Pancreas (tissue), 10 donors: ENCODE results near the gene ADAMTSL1. TPM values are rescaled to one million over a fixed set of nuclear protein-coding genes. Genes with fewer than 3 reads are reported as not detected.
A peak's percentile ranks its signal among the peaks of the same experiment; 100 is the strongest.

Source experiments
- ATAC-seq, 4 donors: fragments of 200-7000 bp; cut with Tn5 transposase; one replicate each; pipeline versions ENCODE4 v1.8.0 to v1.9.1; 2020; ENCODE audit warnings: mild to moderate bottlenecking in 4 of 4, moderate library complexity in 4 of 4
- DNase-seq, 6 donors: peaks; one replicate each; pipeline ENCODE4 v3.0.0-alpha.2; 2020
- FAIRE-seq: peaks from 2 replicates; lab custom pipeline; 2012; peaks lifted over from hg19 to GRCh38; lab: Jason Lieb, UNC
- H3K27ac ChIP-seq, 4 donors: fragments of 200-600 bp; sonication (generic); 1 replicate in 3 of 4; 2 replicates in 1 of 4; pipeline versions ENCODE4 v1.5.0 to v1.8.0; 2020
- H3K27me3 ChIP-seq, 4 donors: fragments of 200-600 bp; one replicate each; pipeline ENCODE4 v1.8.0; 2021
- H3K36me3 ChIP-seq, 3 donors: fragments of 200-600 bp; sonication (generic) in 1 of 3; one replicate each; pipeline versions ENCODE4 v1.5.0 to v1.8.0; 2020 to 2021
- H3K4me1 ChIP-seq, 3 donors: fragments of 200-600 bp; one replicate each; pipeline ENCODE4 v1.8.0; 2021
- H3K4me3 ChIP-seq, 4 donors: fragments of 200-600 bp; sonication (generic) in 2 of 4; one replicate each; pipeline versions ENCODE4 v1.5.0 to v1.8.0; 2020 to 2021
- H3K9me3 ChIP-seq, 4 donors: fragments of 200-600 bp; one replicate each; pipeline ENCODE4 v1.8.0; 2021
- WGBS, 2 donors: extraction: QIAGEN DNeasy Blood & Tissue Kit; methylation state at CpG; one replicate each; pipeline ENCODE4 v1.1.7; 2013; 5-methylcytosine and 5-hydroxymethylcytosine counted together
- intact Hi-C, 3 donors: fragments of 100-400 bp; cut with DNase I; formaldehyde crosslinking; loops; one replicate each; pipeline versions ENCODE4 v1.11.1 to v1.14.2; 2022
- polyA plus RNA-seq, 2 donors: library from polyadenylated mRNA; stranded (reverse); fragments of 200-250 nt; gene quantifications; one replicate each; pipeline ENCODE4 v1.2.3, GENCODE V29; 2013
- total RNA-seq, 6 donors: library from RNA; stranded (reverse); fragmentation: NEBNext Ultra II Directional in 4 of 6; extraction: Animal tissue kit (Norgen Biotek cat#: 25700) in 4 of 6; gene quantifications; one replicate each; pipeline versions ENCODE4 v1.2.1 to v1.2.4, GENCODE V29; 2021 to 2023
- TF ChIP-seq, protein P1 (sequence below), 4 donors: fragments of 200-600 bp; sonication (generic) in 3 of 4; IDR thresholded peaks; one replicate each; pipeline versions ENCODE4 v1.5.0 to v1.8.0; 2021; ENCODE audit warnings: antibody characterized with exemption in 4 of 4
- donor health status: healthy with polysubstance abuse.
- donor health status: DM: no; HTN: no; CAD: no; lungs with moderate emphysema.
- donor health status: DM: no; HTN: no; CAD: no.
- donor health status: control.
- donor health status: control.
- donor health status: Bipolar disorder and iron deficiency.
- donor health status: DM: yes; HTN: yes; CAD: no.
- donor health status: DM: no; HTN: no; CAD: no.
- donor health status: DM: no; HTN: no; CAD: no.
- donor health status: DM: yes; HTN: yes; CAD: no.

ADAMTSL1 gene
- total and polyA plus RNA-seq, 8 donors = 0.24 to 2.1 (median 0.67) TPM

DNA sequence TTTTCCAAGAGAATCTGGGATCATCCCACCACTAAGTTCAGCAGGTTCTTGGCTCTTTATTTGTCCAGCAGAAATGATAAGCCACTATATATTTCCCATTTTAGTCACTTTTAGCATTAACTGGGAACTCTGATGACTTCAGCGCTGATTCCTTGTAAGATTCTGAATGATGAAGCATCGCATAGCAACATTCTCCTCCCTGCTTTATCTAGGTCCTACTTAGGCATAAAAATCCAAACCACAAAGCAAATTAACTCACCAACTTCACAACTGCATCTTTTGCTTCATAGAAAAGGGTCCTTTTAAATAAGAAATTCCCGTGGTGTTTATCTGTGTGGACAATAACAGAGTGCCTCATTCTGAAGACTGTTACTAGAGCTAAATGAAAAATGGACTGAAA is 355.1 kb downstream of the ADAMTSL1 start:
- Histone ChIP-seq H3K27me3 (no peaks in the 10 kb centered on the region), H3K4me1 (no peaks in the 10 kb centered on the region), H3K4me3 (no peak overlapping the region), H3K9me3 (no peaks in the 10 kb centered on the region), H3K27ac (no peak overlapping the region), H3K36me3 (no peaks in the 10 kb centered on the region)
- 87 to 92% methylated on average over 3 of the region's 3 CpGs for WGBS, 2 donors
- no peak for ATAC-seq
- FAIRE-seq = no peak
- TF ChIP-seq, protein P1, sequence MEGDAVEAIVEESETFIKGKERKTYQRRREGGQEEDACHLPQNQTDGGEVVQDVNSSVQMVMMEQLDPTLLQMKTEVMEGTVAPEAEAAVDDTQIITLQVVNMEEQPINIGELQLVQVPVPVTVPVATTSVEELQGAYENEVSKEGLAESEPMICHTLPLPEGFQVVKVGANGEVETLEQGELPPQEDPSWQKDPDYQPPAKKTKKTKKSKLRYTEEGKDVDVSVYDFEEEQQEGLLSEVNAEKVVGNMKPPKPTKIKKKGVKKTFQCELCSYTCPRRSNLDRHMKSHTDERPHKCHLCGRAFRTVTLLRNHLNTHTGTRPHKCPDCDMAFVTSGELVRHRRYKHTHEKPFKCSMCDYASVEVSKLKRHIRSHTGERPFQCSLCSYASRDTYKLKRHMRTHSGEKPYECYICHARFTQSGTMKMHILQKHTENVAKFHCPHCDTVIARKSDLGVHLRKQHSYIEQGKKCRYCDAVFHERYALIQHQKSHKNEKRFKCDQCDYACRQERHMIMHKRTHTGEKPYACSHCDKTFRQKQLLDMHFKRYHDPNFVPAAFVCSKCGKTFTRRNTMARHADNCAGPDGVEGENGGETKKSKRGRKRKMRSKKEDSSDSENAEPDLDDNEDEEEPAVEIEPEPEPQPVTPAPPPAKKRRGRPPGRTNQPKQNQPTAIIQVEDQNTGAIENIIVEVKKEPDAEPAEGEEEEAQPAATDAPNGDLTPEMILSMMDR (IDR thresholded peaks at IDR 0.05) = no peak
- no peak for DNase-seq
- intact Hi-C loops = loop anchor here in 1 of 3 donors (10.0 kb wide), 1 partner anchor 574 kb away; no protein-coding TSS in a partner anchor

DNA sequence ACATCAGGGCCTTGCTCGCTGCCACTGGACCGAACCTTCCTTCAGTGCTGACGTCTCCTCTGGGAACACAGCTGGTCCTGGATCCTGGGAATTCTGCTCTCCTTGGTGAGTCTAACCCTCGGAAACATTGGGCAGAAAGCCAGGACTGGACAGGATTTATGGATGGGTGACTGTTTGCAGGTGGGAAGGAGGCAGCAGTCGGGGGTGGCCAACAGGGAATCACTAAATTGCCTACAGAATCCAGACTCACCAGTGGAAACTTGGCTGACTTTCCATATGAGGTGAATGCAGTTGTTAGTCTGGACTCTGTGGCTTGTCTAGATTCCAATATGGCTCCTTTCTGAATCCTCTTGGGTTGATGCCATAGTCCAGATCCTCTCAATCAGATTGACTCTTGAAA is 355.9 kb downstream of the ADAMTSL1 start:
- ATAC-seq (no peak), FAIRE-seq (no peak), DNase-seq (no peak)
- TF ChIP-seq, protein P1 (IDR thresholded peaks at IDR 0.05) = no peak
- H3K9me3 ChIP-seq = no peaks in the 10 kb centered on the region
- no peak overlapping the region for H3K4me3 ChIP-seq
- intact Hi-C loops = loop anchor here in 1 of 3 donors (10.0 kb wide), 1 partner anchor 575 kb away; no protein-coding TSS in a partner anchor
- no peaks in the 10 kb centered on the region for H3K36me3 ChIP-seq
- H3K27ac ChIP-seq = no peak overlapping the region
- 69 to 70% methylated on average over 5 of the region's 5 CpGs for WGBS, 2 donors
- no peaks in the 10 kb centered on the region for H3K4me1 ChIP-seq
- H3K27me3 ChIP-seq = no peaks in the 10 kb centered on the region

DNA sequence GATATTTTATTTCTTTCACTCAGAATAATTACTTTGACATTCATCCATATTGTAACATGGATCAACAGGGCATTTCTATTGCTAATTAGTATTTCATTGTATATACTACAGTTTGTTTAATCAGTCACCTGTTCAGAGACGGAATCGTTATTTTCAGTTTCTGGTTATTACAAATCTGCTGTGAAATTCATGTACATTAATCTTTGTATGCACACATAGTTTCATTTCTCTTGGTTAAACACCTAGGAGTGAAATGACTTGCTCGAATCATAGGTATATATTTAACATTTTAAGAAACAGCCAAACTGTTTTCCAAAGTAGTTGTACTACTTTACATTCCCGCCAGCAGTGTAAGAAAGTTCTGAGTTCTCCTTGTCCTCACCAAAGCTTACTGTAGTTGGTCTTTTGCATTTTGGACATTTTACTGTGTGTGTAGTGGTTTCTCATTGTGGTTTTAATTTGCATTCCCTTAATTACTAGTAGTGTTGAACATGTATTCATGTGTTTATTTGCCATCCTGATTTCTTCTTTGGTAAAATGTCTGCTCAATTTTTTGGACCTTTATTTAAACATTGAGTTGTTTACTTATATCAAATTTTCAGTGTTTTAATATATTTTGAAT is 360.9 kb downstream of the ADAMTSL1 start:
- intact Hi-C loops = no loop called here
- Histone ChIP-seq H3K27ac (no peak overlapping the region), H3K9me3 (no peaks in the 10 kb centered on the region), H3K27me3 (no peaks in the 10 kb centered on the region), H3K4me1 (no peaks in the 10 kb centered on the region), H3K36me3 (no peaks in the 10 kb centered on the region), H3K4me3 (no peak overlapping the region)
- no peak for ATAC-seq
- no peak for FAIRE-seq
- TF ChIP-seq, protein P1 (IDR thresholded peaks at IDR 0.05) = no peak
- WGBS, 2 donors = 86 to 92% methylated on average over 4 of the region's 4 CpGs
- DNase-seq = no peak

DNA sequence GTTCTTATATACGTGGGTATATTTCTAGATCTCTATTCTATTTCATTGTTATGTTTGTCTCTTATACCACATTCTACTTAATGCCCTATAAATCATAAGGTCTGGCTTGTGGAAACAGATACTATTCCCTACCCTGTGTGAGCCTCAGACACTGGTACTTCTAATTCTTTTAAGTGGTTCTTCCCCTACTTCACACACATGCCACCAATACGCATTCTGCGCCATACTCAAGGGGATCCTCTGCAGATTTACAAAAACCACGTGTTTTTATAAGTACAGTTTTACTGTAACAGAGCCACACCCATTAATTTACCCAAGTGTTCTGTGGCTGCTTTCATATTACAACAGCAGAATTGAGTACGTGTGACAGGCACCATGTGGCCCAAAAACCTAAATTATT is 363.4 kb downstream of the ADAMTSL1 start:
- no peak overlapping the region for H3K4me3 ChIP-seq
- H3K4me1 ChIP-seq = no peaks in the 10 kb centered on the region
- DNase-seq (no peak), ATAC-seq (no peak), FAIRE-seq (no peak)
- TF ChIP-seq, protein P1 (IDR thresholded peaks at IDR 0.05) = no peak
- WGBS, 2 donors = 79 to 91% methylated on average over 5 of the region's 5 CpGs
- H3K9me3 ChIP-seq = no peaks in the 10 kb centered on the region
- H3K27me3 ChIP-seq = no peaks in the 10 kb centered on the region
- H3K36me3 ChIP-seq = no peaks in the 10 kb centered on the region
- H3K27ac ChIP-seq = no peak overlapping the region
- intact Hi-C loops = no loop called here

DNA sequence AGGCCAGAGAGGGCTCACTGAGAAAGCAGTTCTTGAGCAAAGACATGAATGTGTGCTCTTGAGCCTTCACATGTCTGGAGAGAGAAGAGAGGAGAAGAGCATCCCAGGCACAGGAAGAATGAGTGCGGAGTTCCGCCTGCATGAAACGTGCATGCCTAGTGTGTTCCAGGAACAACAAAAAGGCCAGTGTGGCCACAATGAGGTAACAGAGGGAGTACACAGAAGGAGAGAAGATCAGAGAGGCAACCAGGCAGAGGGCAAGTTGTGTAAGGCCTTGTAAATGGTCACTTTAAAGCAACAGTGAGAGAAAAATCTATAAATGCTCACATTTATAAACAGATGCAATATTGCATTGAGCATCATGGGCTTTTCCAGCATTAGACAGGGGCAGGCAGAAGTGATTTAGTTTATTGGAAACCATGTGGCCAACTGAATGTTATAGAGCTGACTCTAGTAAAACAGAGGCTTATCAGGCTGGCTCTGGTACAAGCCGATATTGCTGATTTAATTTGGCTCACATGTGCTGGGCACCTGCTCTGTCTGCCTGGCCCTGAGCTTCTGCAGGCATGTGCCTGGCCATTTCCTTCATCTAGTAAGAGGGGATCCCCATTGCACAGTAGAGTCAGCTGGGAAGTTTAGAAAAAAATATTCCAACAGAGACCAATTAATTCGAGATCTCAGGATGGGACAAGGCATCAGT is 373.8 kb downstream of the ADAMTSL1 start:
- peak in 2 of 6 donors; percentile 25 to 52 for DNase-seq
- Histone ChIP-seq H3K4me1 (peaks cover 0 to 6% (median 0%) of the 10 kb centered on the region in 3 donors), H3K9me3 (no peaks in the 10 kb centered on the region), H3K27me3 (no peaks in the 10 kb centered on the region), H3K27ac (no peak overlapping the region), H3K36me3 (no peaks in the 10 kb centered on the region), H3K4me3 (no peak overlapping the region)
- TF ChIP-seq, protein P1 (IDR thresholded peaks at IDR 0.05) = no peak
- FAIRE-seq = no peak
- intact Hi-C loops = no loop called here
- peak in 3 of 4 donors; percentile 88 to 99 (median 97) for ATAC-seq
- 61 to 62% methylated on average over 5 of the region's 5 CpGs for WGBS, 2 donors
